DMS 273 (cell line): Measurements from ENCODE around the gene AFAP1.

Source experiments
- DNase-seq: peaks from one replicate; lab custom pipeline; 2025; ENCODE audit not compliant: unreplicated experiment; lab: John Stamatoyannopoulos, UW

The AFAP1 gene

GRCh38 chr4:7844594-7844991 lies 95.1 kb downstream of the AFAP1 start:
- DNase-seq, result no peak

GRCh38 chr4:7843831-7844593 lies 95.6 kb downstream of the AFAP1 start:
- peak; percentile 73 for DNase-seq

- DNase-seq, result no peak
Observed at GRCh38 chr4:7842384-7843279, 97.0 kb downstream of the AFAP1 start.

GRCh38 chr4:7841894-7842293 lies 97.8 kb downstream of the AFAP1 start:
- no peak for DNase-seq

GRCh38 chr4:7841071-7841470 lies 98.6 kb downstream of the AFAP1 start:
- no peak for DNase-seq

GRCh38 chr4:7839856-7840255 lies 99.8 kb downstream of the AFAP1 start:
- no peak for DNase-seq

GRCh38 chr4:7838136-7838782 lies 101.4 kb downstream of the AFAP1 start:
- DNase-seq, result no peak

- DNase-seq, result no peak
Observed at GRCh38 chr4:7837597-7838135, 102.0 kb downstream of the AFAP1 start.

- DNase-seq, result no peak
Observed at GRCh38 chr4:7831858-7832730, 107.6 kb downstream of the AFAP1 start.

GRCh38 chr4:7831330-7831729 lies 108.3 kb downstream of the AFAP1 start:
- peak; percentile 66 for DNase-seq

- DNase-seq, result no peak
Observed at GRCh38 chr4:7830747-7831146, 108.9 kb downstream of the AFAP1 start.

- no peak for DNase-seq
Observed at GRCh38 chr4:7829652-7830580, 109.7 kb downstream of the AFAP1 start.

GRCh38 chr4:7828793-7829301 lies 110.8 kb downstream of the AFAP1 start:
- no peak for DNase-seq

- DNase-seq, result peak; percentile 19
Observed at GRCh38 chr4:7828011-7828720, 111.5 kb downstream of the AFAP1 start.

- no peak for DNase-seq
Observed at GRCh38 chr4:7827566-7827965, 112.1 kb downstream of the AFAP1 start.

- DNase-seq, result no peak
Observed at GRCh38 chr4:7826909-7827306, 112.8 kb downstream of the AFAP1 start.

- no peak for DNase-seq
Observed at GRCh38 chr4:7826176-7826908, 113.3 kb downstream of the AFAP1 start.

GRCh38 chr4:7824218-7824617 lies 115.4 kb downstream of the AFAP1 start:
- DNase-seq, result no peak
